Umbilical cord (tissue), 2 donors: ENCODE measurements around the gene ZNF516. TPM values are rescaled to one million over a fixed set of nuclear protein-coding genes. Genes with fewer than 3 reads are reported as not detected.

Experiments
- DNase-seq: peaks from one replicate; pipeline ENCODE4 v3.0.0-alpha.2; 2015; ENCODE audit warnings: low spot score
- total RNA-seq: library from RNA; depleted of rRNA; stranded (reverse); fragments of >200 nt; gene quantifications from one replicate; pipeline ENCODE4 v1.2.3, GENCODE V29; 2014; ENCODE audit warnings: low replicate concordance; ENCODE audit not compliant: insufficient read depth

Gene ZNF516
- total RNA-seq, 1 donor from 2014 or later: 29.6 TPM

DNA sequence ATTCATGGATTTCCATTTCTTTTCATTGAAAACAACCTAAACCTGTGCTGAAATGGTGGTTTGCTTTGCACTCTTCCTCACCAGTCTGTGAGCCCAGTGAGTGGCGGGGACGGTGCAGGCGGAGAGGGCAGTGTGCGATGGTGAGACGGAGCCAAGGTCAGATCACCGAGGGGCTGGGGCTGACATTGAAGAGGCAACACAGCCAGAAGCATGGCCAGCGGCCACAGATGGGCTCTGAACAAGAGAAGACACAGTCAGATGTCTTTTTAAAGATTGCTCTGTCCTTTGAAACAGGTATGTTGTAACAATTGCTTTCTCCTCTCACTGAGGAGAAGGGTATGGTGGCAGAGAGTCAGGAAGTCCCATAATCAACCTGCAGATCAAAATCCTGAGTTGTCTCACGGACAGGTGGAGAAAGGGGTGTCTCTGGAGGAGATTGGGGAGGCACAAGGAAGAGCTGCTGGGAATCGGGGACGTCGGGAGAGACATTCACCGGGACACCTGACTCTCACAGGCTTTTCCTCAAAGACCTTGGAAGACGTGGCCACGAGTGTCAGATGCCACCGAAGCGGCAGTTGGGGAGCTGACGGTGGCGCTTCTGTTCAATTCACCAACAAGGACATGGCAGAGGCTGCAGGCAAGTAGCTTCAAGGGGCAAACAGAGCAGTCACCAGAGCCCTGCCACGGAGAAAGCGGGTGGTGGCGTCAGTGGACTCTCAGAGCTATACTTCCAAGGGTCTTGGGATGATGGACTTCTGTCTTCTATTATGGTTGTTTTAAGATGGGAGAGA lies 12.1 kb upstream of the ZNF516 start:
- DNase-seq: no peak

DNA sequence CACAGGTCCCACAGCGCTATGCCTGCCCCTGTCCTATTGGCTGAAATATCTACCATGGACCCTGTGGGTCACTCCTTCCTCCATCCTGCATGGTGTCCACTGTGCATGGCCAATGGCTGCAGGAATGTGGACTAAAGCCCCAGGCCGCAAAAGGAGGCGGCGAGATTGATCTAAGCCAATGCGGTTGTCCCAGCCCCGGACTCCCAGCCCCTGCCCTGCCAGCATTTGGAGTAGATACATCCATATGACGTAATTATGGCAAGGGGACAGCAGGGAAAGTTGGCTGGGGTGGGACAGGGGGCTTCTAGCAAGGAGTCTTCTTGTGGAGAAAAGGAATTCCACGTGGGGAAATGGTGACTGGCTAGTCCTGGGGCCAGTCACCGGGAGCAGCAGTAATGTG lies 11.4 kb upstream of the ZNF516 start:
- no peak for DNase-seq

DNA sequence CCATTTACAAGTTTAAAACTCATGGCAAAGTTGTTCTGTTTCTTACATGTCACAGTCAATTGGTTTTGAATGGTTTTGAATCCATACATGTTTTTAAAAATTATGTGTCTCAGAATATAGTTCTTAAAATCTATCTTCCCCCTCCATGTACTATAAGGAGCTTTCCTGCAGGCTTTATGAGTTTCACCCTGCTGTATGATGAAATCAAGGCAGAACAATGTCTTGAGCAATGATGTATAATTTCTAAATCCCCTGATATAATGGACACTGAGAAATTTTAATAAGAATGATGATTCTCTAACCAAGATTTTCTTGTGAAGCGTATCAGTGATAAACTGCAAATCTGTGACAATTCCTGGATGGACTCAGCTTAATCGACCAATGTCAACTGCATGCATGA lies 10.6 kb upstream of the ZNF516 start:
- DNase-seq: no peak

DNA sequence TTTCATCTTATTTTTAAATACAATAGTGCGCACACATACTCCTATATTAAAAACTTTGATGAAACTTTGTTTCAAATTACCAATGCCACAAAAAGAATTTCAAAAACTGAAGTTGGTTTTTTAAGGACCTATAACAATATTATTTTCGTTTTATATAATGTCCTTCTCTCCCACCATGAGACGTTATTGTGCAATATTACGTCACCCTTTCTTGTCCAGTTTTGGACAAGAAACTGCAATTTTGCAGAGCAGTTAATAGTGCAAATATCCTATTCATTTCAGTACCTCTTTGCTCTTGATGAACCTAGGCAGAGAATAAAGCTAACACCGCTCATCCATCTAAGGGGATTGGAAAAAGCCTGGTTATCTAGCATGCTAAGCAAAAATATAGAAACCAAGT lies 9.7 kb upstream of the ZNF516 start:
- no peak for DNase-seq

DNA sequence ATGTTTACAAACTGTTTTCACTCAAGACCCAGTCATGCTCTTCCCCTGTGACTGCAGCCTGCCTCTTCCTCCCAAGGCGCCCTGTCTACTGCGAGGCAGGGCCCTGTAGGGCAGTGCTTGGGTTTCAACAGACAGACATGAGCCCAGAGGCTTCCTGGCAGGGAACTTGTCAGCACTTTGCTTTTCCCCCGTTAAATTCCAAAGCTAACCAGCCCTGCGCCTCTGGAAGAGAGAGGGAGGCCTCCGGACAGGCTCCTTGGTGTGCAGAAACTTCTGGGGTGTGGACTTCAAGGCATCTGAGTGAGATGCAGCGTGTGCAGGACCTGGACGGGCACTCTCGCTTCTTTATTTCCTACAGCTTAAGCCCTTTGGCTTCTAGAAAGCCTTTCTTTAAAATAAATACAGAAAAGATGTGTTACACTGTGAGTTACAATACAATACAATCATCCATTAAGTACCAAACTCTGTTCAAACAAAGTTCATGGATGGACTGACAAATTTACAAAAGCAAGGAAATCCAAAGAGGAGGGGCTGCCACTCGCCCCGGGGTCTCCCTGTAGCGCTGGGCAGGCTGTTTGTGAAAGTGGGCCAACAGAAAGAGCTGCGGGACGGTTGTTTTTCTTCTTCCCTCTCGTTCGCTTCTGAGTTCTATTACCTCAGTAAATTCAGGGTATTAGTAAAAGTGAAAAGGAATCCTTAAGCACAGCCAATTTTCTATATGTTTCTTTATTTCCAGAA lies 8.8 kb upstream of the ZNF516 start:
- peak; percentile 44 for DNase-seq

DNA sequence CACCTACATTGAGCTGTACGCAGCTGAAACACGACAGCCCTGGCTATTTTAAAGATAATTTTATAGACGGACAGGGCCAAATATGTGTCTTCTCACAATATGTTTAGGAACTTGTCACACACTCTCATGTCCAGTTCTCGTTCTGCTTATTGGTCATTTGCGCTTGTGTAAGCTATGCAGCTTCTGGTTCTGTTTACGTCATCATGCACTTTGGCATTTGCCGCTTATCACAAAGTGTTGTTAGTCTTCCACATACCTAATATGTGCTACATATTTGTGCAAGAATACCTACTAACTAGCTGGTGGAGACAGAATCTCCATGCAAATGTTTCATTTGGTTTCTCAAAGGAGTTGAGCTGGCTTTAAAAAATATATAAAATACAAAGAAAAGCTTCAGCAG lies 7.5 kb upstream of the ZNF516 start:
- DNase-seq: no peak

DNA sequence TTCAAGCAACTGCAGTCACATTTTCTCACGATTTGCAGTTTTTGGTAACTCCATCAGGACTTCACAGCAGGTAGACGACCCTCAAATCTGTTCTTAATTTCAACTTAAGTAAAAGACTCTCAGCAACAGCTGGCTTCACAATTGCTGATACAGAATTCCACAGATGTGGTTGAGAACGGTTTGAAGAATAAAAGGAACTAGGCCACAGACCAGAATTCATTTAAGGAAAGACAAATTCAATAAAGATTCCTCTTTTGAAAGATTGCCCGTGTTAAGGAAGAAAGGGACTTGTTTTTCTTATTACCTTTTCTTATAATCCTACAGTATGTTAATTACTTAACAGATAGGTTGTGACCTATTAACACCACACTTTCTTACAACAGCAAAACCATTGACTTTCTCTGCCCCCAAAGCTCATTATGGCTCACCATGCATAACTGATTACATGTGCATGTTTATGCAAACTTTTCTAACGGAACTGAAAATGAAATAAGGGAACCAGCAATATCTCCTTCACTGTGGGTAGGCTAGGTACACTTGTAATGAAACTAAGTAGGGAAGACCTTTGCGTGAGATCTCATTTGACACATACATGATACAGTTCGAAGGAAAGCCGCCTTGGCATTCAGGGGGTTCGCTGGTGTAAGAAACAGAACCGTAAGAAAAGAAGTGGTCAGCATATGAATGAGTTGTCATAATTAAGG lies 4.7 kb upstream of the ZNF516 start:
- DNase-seq: no peak

DNA sequence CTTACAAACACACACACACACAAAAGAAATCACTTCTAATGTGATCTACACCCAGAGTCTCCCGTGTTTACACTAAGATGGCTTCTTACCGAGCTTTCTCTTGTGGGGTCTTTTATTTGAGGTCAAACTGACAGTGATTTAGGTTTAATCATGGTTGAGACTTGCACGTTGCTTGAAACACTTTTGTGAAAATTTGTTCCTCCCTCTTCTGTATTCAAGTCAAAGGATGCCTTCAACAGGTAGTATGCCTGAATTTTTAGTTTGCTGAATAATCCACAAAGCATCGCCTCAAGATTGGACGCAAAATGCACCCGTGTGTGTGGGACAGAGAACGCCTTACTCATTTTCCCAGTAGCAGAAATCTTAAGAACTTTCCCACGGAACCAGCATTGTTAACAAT lies 4.0 kb upstream of the ZNF516 start:
- no peak for DNase-seq

DNA sequence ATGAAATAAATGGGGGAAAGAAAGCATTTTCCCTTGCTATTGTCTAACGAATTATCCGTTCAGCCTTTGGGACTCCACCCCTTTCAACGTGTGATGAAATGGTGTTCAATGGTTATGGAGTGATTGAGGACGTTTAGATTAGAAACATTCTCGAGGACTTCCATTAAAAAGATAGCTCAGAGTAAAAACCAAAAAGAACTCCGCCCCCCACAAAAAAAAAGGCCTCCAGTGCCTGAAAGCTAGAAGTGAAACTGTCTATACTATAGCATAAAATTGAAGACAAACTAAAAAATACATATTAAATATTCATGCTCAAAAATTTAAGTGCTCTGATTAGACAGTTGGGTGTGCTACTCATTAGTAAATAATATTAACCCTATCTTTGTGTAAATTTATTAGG lies 3.0 kb upstream of the ZNF516 start:
- no peak for DNase-seq

DNA sequence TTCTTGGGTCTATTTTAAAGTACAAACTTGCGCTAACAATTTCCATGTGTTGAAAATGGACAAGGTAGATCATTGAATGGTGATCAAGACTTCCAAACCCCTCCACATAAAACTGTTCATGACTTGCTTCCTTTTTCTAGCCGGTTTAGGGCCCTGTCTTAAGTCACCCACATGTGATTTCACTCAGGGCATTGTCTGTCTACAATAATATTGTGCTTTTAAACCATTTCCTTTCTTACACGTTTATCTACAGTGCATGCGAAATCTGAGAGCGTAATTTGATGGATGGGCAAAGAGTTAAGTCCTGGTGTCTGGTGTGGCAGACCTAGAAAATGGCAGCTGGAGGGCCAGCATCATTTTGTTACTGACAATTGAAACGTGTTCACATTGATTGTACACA lies 2.0 kb upstream of the ZNF516 start:
- DNase-seq: no peak

DNA sequence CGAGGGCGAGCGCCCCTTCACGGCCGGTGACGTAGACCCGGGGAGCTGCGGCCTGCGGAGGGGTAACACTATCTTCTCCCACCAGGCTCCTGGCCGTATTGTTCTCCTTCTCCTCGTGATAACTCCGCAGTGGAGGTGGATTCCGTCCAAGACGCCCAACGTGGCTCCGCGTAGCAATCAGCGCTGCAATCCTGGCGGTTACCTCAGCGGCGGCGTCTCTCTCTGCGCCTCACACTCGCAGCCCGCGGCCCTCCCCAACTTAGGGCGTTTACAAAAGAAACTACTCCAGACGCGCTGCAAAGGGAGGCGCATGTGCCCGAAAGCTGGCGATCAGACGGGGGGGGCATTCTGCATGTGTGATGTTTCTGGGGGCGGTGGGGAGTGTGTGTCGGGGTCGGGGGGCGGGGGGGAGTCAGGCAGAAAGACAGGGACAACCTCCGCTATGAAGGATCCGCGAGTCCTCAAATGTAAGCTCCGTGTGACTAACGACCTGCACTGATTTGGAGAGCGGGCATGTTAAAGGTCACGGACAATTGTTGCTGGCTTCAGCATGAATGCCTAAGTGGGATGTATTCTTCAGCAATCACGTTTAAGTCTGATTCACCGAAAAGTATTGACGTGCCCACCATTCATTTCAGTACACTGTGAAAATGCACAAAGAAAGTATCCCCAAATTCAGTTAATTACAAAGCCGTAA lies 1.3 kb upstream of the ZNF516 start:
- peak; percentile 71 for DNase-seq

DNA sequence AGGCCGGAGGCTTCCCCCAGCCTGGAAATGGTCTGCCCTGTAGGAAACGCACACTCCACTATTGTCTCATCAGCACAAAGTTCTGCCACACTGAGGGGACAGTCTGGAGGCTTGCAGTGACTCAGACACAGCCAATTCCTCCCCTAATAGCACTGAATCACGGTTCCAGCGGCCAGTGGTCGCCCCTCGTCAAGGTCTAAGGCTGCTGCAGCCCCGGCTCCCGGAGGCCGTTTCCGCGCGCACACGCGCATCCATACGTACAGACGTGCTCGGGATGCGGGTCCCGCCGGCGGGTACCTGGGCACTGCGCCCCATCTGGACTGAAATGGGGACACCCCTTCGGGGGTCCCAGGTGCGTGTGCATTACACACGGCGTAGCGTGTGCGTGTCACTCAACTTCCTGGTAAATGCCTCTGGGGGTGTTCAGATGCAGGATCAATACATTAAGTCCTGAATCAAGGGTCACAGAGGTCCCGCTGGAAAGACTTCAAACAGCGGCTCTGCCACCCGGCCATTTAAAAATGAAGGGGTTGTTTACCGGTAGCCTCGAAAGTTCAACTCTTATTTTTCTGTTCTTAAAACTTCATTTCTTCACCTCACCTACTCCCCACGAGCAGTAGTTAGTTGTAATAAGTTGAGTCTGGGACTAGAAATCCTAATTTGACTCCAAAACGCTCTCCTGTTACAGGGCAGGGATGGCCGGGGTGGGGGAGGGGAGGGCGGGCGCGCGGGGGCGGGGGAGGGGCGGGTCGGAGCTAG lies 572 bp upstream of the ZNF516 start:
- peak; percentile 57 for DNase-seq

DNA sequence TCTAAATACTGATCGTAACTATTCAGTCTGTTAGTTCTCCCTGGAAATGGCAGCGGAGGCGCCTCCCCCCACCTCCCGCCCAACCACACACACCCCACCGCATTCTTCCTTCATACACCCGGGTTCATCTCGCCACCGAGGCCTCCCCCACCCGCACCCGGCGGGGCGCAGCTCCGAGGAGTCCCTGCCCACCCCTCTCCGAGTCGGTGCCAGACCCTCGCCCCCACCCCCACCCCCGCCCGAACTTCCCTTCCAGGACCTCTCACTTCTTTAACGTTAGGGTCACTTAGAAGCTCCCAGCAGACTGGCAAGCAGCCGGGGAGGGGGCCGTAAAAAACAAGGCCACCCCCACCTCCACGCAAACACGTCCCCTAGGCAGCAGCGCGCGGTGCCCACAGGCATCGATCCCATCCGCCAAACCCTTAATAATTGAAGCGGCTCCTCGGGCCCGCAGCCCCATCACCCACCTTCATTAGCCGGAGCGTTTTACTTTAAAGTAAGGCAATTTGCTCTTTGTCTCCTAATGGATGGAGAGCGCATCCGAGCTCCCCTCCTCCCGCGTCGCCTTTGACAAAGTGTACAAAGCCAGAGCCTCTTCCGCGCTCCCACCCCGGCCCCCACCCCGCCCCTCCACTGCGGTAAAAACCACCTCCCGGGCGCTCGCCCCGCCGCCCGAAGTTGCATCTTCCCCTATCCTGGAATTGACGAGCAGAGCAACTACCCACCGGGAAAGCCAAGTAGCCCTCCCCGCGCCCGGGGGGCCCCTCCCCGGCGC lies 624 bp downstream of the ZNF516 start:
- DNase-seq: peak; percentile 59

DNA sequence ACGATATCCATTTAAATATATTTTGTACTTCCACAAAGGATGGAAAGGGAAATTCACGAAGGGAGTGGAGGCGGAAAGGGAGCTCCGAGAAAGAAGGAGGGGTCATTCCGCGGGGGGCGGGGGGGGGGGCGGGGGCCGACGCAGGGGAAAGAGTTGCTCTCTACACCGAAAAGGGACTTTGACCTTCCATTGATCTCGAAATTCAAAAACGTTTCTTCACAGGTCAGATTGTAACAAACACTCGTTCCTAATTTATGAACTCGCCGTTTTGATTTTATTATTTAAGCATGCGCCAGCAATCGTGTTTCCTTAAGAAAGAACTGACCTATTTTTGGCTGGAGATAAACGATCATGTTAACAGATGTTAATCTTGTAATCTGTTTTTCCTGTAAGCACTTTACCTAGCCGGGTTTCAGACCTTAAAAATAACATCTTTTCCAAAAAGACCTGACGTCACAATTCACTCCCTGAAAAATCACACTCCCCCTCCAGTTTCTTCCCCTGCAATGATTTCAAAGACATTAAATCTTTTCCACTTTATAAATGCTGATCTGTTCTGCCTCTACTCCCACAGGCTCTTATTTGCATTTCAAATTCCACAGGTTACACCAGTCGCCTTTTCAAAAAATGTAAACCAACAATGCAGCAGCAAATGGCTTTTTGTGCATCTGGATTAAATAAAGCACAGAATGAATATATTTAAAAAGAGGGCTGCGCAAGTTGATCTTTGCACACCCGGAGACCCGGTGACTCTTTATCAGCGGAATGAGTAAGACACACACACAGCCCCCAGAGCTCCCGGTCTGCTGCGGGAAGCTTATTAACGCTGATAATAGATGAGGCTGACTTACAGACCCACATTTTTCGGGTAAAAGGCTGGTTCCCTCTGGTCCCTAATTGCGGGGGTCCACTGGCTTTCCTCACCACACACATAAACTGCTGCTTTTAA lies 1.6 kb downstream of the ZNF516 start:
- peak; percentile 57 for DNase-seq

DNA sequence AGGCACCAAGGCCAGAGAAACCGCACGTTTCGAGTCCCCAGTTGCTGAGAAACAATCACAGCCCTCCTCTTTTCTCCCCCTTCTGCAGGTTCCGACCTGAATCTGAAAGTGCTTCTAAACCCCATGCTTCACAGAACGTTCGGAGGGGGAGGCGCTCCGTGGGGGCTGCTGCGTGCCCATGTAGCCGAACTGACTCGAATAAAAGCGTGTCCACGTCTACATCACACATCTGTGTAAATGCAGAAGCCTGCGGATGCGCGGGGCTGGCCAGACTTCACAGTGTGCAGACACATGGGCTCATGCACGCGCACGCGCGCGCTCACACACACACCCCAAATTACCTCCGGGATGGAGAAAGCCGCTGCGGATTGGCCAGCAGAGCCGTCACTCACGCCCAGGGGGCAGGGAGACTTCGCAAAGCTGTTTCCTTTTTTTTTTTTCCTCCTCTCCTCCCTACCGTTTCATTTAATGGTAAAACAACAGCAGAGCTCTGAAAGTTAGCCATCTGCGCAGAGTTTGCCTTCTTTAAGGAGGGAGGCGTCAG lies 2.3 kb downstream of the ZNF516 start:
- peak; percentile 99 for DNase-seq

DNA sequence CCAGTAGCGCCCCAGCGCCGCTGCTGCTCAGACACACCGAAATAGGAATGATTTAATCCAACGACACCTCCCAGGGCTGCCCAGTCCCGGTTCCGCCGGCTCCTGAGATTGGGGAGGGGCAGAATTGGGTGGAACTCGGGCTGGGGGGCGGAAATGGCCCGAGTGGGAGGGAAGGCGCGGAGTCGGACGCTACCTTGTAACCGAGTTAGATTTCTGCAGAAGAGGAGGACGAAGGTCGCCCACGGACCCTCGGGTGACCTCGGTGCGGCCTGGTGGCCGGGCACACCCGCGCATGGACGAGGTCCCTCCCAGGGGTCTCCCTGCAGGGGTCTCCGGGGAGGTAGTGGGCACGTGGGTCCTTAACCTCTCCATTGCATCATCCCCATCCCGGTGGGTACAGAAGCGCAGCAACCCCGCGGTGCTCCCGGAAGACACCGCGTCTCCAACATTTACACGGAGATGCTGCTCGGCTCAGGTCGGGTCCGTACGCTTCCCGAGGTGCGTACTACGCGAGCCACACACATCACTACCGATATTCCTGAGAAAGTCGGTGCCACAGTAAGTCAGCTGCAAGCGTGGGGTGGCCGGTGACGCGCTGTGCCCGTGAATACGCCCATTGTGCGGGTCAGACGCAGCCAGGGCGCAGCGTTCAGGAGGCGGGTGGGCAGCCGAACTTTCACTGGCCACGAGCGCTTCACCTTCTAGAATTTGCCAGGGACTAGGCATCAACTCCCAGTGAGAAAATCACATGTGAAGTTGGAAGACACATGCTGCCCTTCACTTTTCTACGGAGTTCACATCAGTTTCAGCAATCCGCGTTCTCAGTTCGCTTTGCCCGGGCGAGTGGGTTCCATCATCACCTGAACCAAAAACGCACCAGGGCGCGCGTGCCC lies 3.0 kb downstream of the ZNF516 start:
- peak; percentile 44 for DNase-seq

DNA sequence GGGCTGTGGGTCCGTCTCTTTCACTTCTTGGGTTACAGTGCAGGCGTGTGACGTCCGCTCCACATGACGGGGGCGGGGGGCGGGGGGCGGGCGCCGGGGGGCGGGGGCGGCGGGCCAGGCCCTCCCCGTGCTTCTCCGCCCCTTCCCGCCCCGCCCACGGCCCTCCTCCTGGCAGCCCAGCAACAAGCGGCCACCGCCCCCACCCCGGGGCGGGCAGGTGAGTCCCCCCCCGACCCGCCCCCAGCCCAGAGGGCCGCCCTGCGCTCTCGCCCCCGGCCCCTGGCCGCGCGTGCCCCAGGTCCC lies 3.6 kb downstream of the ZNF516 start:
- peak; percentile 55 for DNase-seq
